Measurements from ENCODE around the gene TUBGCP6.

DNA sequence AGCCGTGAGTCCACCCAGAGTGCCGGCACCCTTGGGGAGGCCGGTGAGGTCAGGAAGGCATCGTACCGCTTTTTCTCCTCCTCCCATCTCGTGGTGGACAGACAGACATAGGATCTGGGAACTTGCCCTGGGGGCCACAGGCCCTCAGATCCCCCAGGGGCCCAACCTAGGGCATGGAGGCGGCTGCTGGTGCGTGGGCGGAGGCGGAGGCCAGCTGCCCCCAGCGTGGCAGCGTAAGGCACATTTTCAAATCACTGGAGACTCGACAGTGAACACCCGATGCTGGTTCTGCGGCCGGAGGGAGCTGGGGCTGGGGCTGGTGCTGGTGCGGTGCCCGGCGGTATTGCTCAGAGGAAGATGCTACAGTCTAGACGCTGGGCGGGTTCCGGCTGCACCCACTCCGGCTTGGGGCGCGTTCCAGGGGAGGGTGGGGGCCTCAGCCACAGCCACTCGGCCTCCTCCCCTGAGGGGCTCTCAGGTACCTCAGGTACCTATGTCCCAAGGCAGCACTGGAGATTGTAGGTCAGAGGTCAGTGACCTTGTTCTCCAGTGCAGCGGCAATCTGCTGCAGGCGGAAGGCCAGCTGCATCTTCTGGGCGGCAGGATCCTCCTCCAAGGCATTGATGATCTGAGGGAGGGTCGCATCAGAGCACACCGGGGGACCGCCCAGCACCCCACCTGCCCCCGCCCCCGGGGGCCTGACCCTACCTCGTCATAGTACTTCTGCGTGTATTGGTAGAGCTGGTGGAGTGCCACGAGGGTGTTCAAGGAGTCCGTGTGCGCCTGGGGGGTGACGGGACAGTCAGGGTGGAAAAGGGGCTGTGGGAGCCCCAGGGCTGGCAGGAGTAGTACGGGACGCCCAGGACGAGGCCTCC lies 30.6 kb upstream of the TUBGCP6 start:
- no peak for TF ChIP-seq POLR2A (IDR thresholded peaks at IDR 0.05)
- TF ChIP-seq CTCF (IDR thresholded peaks at IDR 0.05): no peak

All from esophagus squamous epithelium (tissue), 4 donors.